Measurements from ENCODE around the gene WFS1. TPM values are rescaled to one million over a fixed set of nuclear protein-coding genes. Genes with fewer than 3 reads are reported as not detected.

Gene WFS1
- total RNA-seq, 4 donors from 2014 or later: 62.3 to 159 (median 104) TPM

GRCh38 chr4:6336166-6336565 is 66.5 kb downstream of the WFS1 start:
- Histone ChIP-seq H3K27me3 (peaks cover 0 to 84% (median 0%) of the 10 kb centered on the region in 4 donors), H3K27ac (replicated peaks in 1 of 4) (no peak overlapping the region), H3K36me3 (no peaks in the 10 kb centered on the region), H3K4me1 (no peaks in the 10 kb centered on the region), H3K9me3 (peaks cover 0 to 6% (median 0%) of the 10 kb centered on the region in 4 donors), H3K4me3 (no peak overlapping the region)
- intact Hi-C loops (cut with DNase I): loop anchor here (10.0 kb wide), 2 partner anchors 209 to 341 kb away; no protein-coding TSS in a partner anchor
- DNase-seq (ENCODE audit: extremely low spot score): no peak
- TF ChIP-seq POLR2AphosphoS5 (IDR thresholded peaks at IDR 0.05) (no peak), POLR2A (IDR thresholded peaks at IDR 0.05; ENCODE audit: low read depth) (no peak), CTCF (IDR thresholded peaks at IDR 0.05) (no peak), EP300 (IDR thresholded peaks at IDR 0.05) (no peak)
- 83% methylated on average over 11 of the region's 13 CpGs for WGBS

GRCh38 chr4:6337331-6337935 is 67.8 kb downstream of the WFS1 start:
- TF ChIP-seq POLR2A (IDR thresholded peaks at IDR 0.05; ENCODE audit: low read depth) (no peak), CTCF (IDR thresholded peaks at IDR 0.05) (no peak), POLR2AphosphoS5 (IDR thresholded peaks at IDR 0.05) (no peak), EP300 (IDR thresholded peaks at IDR 0.05) (no peak)
- Histone ChIP-seq H3K36me3 (no peaks in the 10 kb centered on the region), H3K4me1 (peaks cover 0 to 4% (median 3%) of the 10 kb centered on the region in 4 donors), H3K27me3 (peaks cover 0 to 83% (median 0%) of the 10 kb centered on the region in 4 donors), H3K27ac (replicated peaks in 1 of 4) (no peak overlapping the region), H3K4me3 (no peak overlapping the region), H3K9me3 (no peaks in the 10 kb centered on the region)
- intact Hi-C loops (cut with DNase I): loop anchor here (10.0 kb wide), 2 partner anchors 207 to 343 kb away; no protein-coding TSS in a partner anchor
- DNase-seq (ENCODE audit: extremely low spot score): no peak
- WGBS: 31% methylated on average over 19 of the region's 19 CpGs

DNA sequence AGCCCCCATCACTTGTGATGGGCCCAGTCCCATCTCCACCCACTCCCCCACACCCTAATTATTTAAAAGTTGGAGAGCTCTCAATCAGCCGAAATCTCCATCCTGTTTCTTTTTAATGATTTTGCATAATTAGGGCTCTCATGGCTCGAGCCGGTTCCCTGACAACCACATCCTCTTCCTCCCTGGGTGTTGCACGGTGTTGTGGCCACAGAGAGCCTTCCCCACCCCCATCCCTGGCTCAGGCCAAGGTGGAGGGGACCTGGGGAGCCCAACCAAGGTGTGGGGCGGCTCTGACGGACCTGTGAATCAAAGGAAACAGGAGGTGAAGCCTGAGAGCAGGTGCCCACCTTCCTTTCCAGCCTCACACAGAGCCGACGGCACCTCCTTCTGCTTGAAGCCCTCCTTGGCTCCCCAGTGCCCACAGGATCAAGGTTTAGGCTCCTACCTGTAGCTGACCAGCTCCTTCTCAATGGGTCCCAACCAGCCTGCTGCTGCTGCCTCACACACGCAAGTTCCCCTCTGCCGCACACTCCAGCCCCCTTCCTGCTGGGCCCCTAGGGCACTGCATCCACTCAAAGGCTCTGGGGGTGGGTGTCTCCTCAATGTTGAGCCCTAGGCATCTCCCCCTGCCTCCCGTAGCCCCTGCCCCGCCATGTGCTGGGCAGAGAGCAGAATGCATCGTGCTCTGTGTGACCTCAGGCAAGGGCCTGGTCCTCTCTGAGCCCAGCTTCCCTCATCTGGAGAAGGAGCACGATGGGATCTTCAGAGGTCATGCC is 68.7 kb downstream of the WFS1 start:
- Histone ChIP-seq H3K4me1 (peaks cover 0 to 8% (median 4%) of the 10 kb centered on the region in 4 donors), H3K27ac (replicated peaks in 1 of 4) (no peak overlapping the region), H3K27me3 (peaks cover 0 to 77% (median 0%) of the 10 kb centered on the region in 4 donors), H3K36me3 (no peaks in the 10 kb centered on the region), H3K9me3 (no peaks in the 10 kb centered on the region), H3K4me3 (no peak overlapping the region)
- TF ChIP-seq POLR2A (IDR thresholded peaks at IDR 0.05; ENCODE audit: low read depth): no peak
- TF ChIP-seq CTCF (IDR thresholded peaks at IDR 0.05): no peak
- no peak for TF ChIP-seq POLR2AphosphoS5 (IDR thresholded peaks at IDR 0.05)
- no peak for TF ChIP-seq EP300 (IDR thresholded peaks at IDR 0.05)
- intact Hi-C loops (cut with DNase I): loop anchor here (10.0 kb wide), 2 partner anchors 206 to 344 kb away; no protein-coding TSS in a partner anchor
- DNase-seq (ENCODE audit: extremely low spot score): no peak
- 59% methylated on average over 10 of the region's 14 CpGs for WGBS

- peaks cover 0 to 8% (median 4%) of the 10 kb centered on the region in 4 donors for H3K4me1 ChIP-seq
- peaks cover 0 to 68% (median 0%) of the 10 kb centered on the region in 4 donors for H3K27me3 ChIP-seq
- no peaks in the 10 kb centered on the region for H3K36me3 ChIP-seq
- TF ChIP-seq POLR2AphosphoS5 (IDR thresholded peaks at IDR 0.05): no peak
- TF ChIP-seq POLR2A (IDR thresholded peaks at IDR 0.05; ENCODE audit: low read depth): no peak
- no peak for TF ChIP-seq CTCF (IDR thresholded peaks at IDR 0.05)
- TF ChIP-seq EP300 (IDR thresholded peaks at IDR 0.05): no peak
- 73% methylated on average over 8 of the region's 12 CpGs for WGBS
- no peak for DNase-seq (ENCODE audit: extremely low spot score)
- no peak overlapping the region for H3K4me3 ChIP-seq
- intact Hi-C loops (cut with DNase I): loop anchor here (10.0 kb wide), 2 partner anchors 206 to 344 kb away; no protein-coding TSS in a partner anchor
- H3K9me3 ChIP-seq: no peaks in the 10 kb centered on the region
- no peak overlapping the region for H3K27ac ChIP-seq (replicated peaks in 1 of 4)
Measured at GRCh38 chr4:6338951-6339817, 69.5 kb downstream of the WFS1 start.

All from esophagus muscularis mucosa (tissue), 4 donors.